ENCODE measurements around the gene THOC2. TPM values are rescaled to one million over a fixed set of nuclear protein-coding genes. Genes with fewer than 3 reads are reported as not detected.

Gene THOC2
- total and polyA plus RNA-seq, 2 donors (not counting 1 experiment from before 2014, with no cell fraction given), result 34.7 to 113 TPM

GRCh38 chrX:123731258-123731986 lies 1.4 kb downstream of the THOC2 start:
- no peak for ATAC-seq (ENCODE audit: low read depth)
- CTCF ChIA-PET, result interaction anchor here (0.8 to 1.0 kb wide), 2 partner anchors 46 to 102 kb away, joined by 3 to 4 read pairs; no protein-coding TSS in a partner anchor

More at GRCh38 chrX:123731258-123731986, 1.4 kb downstream of the THOC2 start:
- Histone ChIP-seq H3K4me3 (ENCODE audit: control extremely low read depth in 1 of 5, extremely low read depth in 1 of 5, insufficient read depth in 1 of 5, low read depth in 2 of 5, low read length in 4 of 5) (peak overlapping the region; percentile 39 to 84 (median 82)), H3K79me2 (ENCODE audit: control insufficient read depth, insufficient read depth, low read length) (peaks cover 51% of the 10 kb centered on the region), H4K20me1 (ENCODE audit: control insufficient read depth, insufficient read depth, low read length, poor library complexity, severe bottlenecking) (no peaks in the 10 kb centered on the region), H3K9ac (ENCODE audit: low read length) (peak overlapping the region; percentile 84), H3K27me3 (replicated peaks in 1 of 4; ENCODE audit: control extremely low read depth in 1 of 4, control insufficient read depth in 3 of 4, insufficient read depth in 4 of 4, low read length in 3 of 4) (no peaks in the 10 kb centered on the region), H3K27ac (ENCODE audit: low read length in 2 of 2) (peak overlapping the region in 1 of 2 donors; percentile 76), H3K4me1 (ENCODE audit: control insufficient read depth in 2 of 2, insufficient read depth in 2 of 2, low read length in 2 of 2) (peaks cover 10 to 11% of the 10 kb centered on the region in 2 donors), H2AFZ (ENCODE audit: insufficient read depth, low read depth, low read length, poor library complexity, severe bottlenecking) (peak overlapping the region; percentile 81), H3K36me3 (replicated peaks in 1 of 2; ENCODE audit: control extremely low read depth in 1 of 2, control insufficient read depth in 1 of 2, extremely low read depth in 1 of 2, insufficient read depth in 2 of 2, low read length in 1 of 2) (no peaks in the 10 kb centered on the region), H3K9me3 (ENCODE audit: control extremely low read depth in 1 of 3, control insufficient read depth in 2 of 3, insufficient read depth in 1 of 3, low read length in 2 of 3) (no peaks in the 10 kb centered on the region), H3K4me2 (replicated peaks; ENCODE audit: low read depth, low read length, poor library complexity, severe bottlenecking) (peak overlapping the region; percentile 81)
- Mint-ChIP-seq H3K4me1 (peaks cover 42% of the 10 kb centered on the region), H3K4me3 (peak overlapping the region; percentile 94), H3K27ac (peak overlapping the region; percentile 83), H3K9me3 (ENCODE audit: insufficient read depth) (no peaks in the 10 kb centered on the region), H3K27me3 (no peaks in the 10 kb centered on the region)
- TF ChIP-seq CTCF (IDR thresholded peaks at IDR 0.05) (no peak), EZH2 (IDR thresholded peaks at IDR 0.05; ENCODE audit: borderline replicate concordance, insufficient read depth, low read depth, low read length, poor library complexity, severe bottlenecking) (no peak)
- POLR2A ChIA-PET, result interaction anchor here (0.7 kb wide), 1 partner anchor 44 kb away, joined by 3 read pairs; no protein-coding TSS in a partner anchor
- intact Hi-C loops (cut with micrococcal nuclease), result loop anchor here (5.0 kb wide), 1 partner anchor 231 kb away; the partner anchor contains the start of gene STAG2
- peak; percentile 21 for DNase-seq
- WGBS (ENCODE audit: insufficient coverage), result 0% methylated on average over 3 of the region's 16 CpGs

Data from B cell (primary cell).